Neuronal stem cell (in vitro differentiated cells): ENCODE measurements around the gene APIP.
A peak's percentile ranks its signal among the peaks of the same experiment; 100 is the strongest.
"Not testable (repeated sequence)": the region's sequence is repeated elsewhere in the genome, so short reads cannot be mapped to it uniquely, and the experiment has no call there.

Source experiments
- DNase-seq: peaks from one replicate; pipeline ENCODE4 v3.0.0-alpha.2; 2013; ENCODE audit warnings: low spot score
- H2AFZ ChIP-seq: one replicate; pipeline ENCODE4 v1.6.1; 2013; ENCODE audit warnings: mild to moderate bottlenecking, low read length, inconsistent platforms
- H2AK5ac ChIP-seq: 2 replicates; pipeline ENCODE4 v1.6.1; 2013; ENCODE audit warnings: low read depth, mild to moderate bottlenecking, inconsistent platforms, low read length, moderate library complexity, mixed read lengths
- H2BK120ac ChIP-seq: 2 replicates; pipeline ENCODE4 v1.6.1; 2013; ENCODE audit warnings: low read depth, mild to moderate bottlenecking, inconsistent platforms, low read length, moderate library complexity, mixed read lengths
- H2BK12ac ChIP-seq: one replicate; pipeline ENCODE4 v1.6.1; 2013; ENCODE audit warnings: low read length, inconsistent platforms
- H2BK15ac ChIP-seq: 2 replicates; pipeline ENCODE4 v1.6.1; 2013; ENCODE audit warnings: mild to moderate bottlenecking, low read length, inconsistent platforms, mixed read lengths
- H2BK5ac ChIP-seq: one replicate; pipeline ENCODE4 v1.6.1; 2013; ENCODE audit warnings: inconsistent platforms, mild to moderate bottlenecking, low read length, moderate library complexity
- H3K14ac ChIP-seq: one replicate; pipeline ENCODE4 v1.6.1; 2013; ENCODE audit warnings: low read length, inconsistent platforms
- H3K18ac ChIP-seq: 2 replicates; pipeline ENCODE4 v1.6.1; 2013; ENCODE audit warnings: low read length, inconsistent platforms
- H3K23ac ChIP-seq: 2 replicates; pipeline ENCODE4 v1.6.1; 2013; ENCODE audit warnings: low read depth, mild to moderate bottlenecking, mixed read lengths, low read length, inconsistent platforms; ENCODE audit not compliant: poor library complexity
- H3K27ac ChIP-seq: replicated peaks from 3 replicates; pipeline ENCODE4 v1.5.1; 2013; ENCODE audit warnings: low read length, inconsistent platforms
- H3K27me3 ChIP-seq, 3 experiments: 2 replicates each; pipeline ENCODE4 v1.6.1; 2013; ENCODE audit warnings: low read length in 3 of 3, mild to moderate bottlenecking in 2 of 3, inconsistent platforms in 1 of 3, low read depth in 1 of 3, mixed read lengths in 1 of 3, moderate library complexity in 1 of 3; ENCODE audit not compliant: control insufficient read depth in 3 of 3, insufficient read depth in 3 of 3
- H3K36me3 ChIP-seq, 2 donors: replicated peaks in 1 of 2; 2 replicates each; pipeline ENCODE4 v1.6.1; 2013; ENCODE audit warnings: low read length in 2 of 2; ENCODE audit not compliant: control insufficient read depth in 2 of 2, insufficient read depth in 2 of 2
- H3K4ac ChIP-seq: 2 replicates; pipeline ENCODE4 v1.6.1; 2013; ENCODE audit warnings: inconsistent platforms, mild to moderate bottlenecking, low read length, moderate library complexity
- H3K4me1 ChIP-seq, 2 donors: 1 replicate in 1 of 2; 2 replicates in 1 of 2; pipeline ENCODE4 v1.6.1; 2013; ENCODE audit warnings: low read length in 2 of 2, low read depth in 1 of 2; ENCODE audit not compliant: control insufficient read depth in 2 of 2, insufficient read depth in 1 of 2
- H3K4me2 ChIP-seq: one replicate; pipeline ENCODE4 v1.6.1; 2013; ENCODE audit warnings: mild to moderate bottlenecking, low read length, inconsistent platforms; ENCODE audit not compliant: insufficient read depth, poor library complexity, severe bottlenecking
- H3K4me3 ChIP-seq, 2 donors: 2 replicates each; pipeline ENCODE4 v1.5.1; 2013; ENCODE audit warnings: low read length in 2 of 2, mild to moderate bottlenecking in 2 of 2, inconsistent platforms in 1 of 2, moderate library complexity in 1 of 2
- H3K79me1 ChIP-seq: one replicate; pipeline ENCODE4 v1.6.1; 2013; ENCODE audit warnings: low read depth, mild to moderate bottlenecking, inconsistent platforms, low read length, moderate library complexity
- H3K9ac ChIP-seq: one replicate; pipeline ENCODE4 v1.6.1; 2013; ENCODE audit warnings: mild to moderate bottlenecking, low read depth, low read length, inconsistent platforms; ENCODE audit not compliant: poor library complexity
- H3K9me3 ChIP-seq, 2 donors: replicated peaks in 1 of 2; 2 replicates each; pipeline versions ENCODE3 to v1.6.1; 2013; ENCODE audit warnings: low read length in 2 of 2, mild to moderate bottlenecking in 2 of 2, inconsistent platforms in 1 of 2, low read depth in 1 of 2, mixed read lengths in 1 of 2, moderate library complexity in 1 of 2; ENCODE audit not compliant: control insufficient read depth in 2 of 2, insufficient read depth in 1 of 2
- H4K8ac ChIP-seq: one replicate; pipeline ENCODE4 v1.6.1; 2013; ENCODE audit warnings: low read depth, mild to moderate bottlenecking, inconsistent platforms, low read length, moderate library complexity
- H4K91ac ChIP-seq: one replicate; pipeline ENCODE4 v1.6.1; 2013; ENCODE audit warnings: low read length, low read depth, mild to moderate bottlenecking, inconsistent platforms; ENCODE audit not compliant: poor library complexity
- WGBS, 2 donors: extraction: QIAGEN DNeasy Blood & Tissue Kit; methylation state at CpG; one replicate each; pipeline ENCODE4 v1.1.7; 2013; ENCODE audit warnings: missing lambda C conversion rate in 2 of 2, mixed read lengths in 1 of 2; ENCODE audit not compliant: insufficient read length in 2 of 2, insufficient replicate concordance in 1 of 2; ENCODE audit errors: extremely low coverage in 2 of 2; 5-methylcytosine and 5-hydroxymethylcytosine counted together

APIP gene

DNA sequence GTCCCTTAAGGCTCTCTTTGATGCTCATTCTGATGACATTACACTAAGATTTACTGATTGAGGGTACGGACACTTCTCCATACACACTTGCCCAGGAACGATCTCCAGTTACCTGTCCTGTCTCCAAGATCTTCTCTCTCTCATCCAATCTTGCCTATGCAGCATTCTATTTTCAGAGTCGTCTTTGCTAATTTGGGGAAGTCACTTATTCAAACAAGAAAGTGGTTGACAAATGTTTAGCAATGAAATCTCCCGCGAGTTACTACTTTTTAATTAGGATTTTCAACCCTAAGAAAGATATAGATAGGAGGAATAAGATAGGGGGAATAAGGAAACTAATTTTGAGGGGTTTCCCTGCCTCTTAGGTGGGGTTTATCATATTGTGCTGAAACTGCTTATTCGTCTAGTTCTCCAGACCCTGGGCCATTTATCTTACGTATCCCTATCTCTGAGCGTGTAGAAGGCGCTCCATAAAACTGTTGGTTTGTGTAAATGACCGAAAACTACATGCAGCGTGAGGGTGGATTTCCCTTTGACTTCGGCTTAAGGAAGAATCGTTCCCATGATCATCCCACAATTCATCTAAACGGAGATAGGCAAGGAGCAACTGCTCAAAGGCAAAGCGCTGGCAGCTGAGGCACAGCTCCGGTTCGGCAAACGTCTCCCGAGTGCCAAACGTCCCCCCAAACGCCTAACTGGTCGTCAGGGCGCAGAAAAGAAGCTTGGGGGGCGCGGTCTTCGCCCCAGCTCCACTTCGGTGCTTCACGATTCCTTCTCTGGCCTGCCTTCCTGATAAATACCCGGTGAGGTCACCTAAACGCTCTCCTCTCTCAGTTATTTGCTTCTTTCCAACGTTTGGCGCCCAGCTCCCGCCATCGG is 804 bp downstream of the APIP start:
- Histone ChIP-seq H3K4ac (no peak overlapping the region), H2BK12ac (no peak overlapping the region), H2BK5ac (peak overlapping the region; percentile 84), H3K4me3 (peak overlapping the region; percentile 69 to 90), H2BK15ac (no peak overlapping the region), H4K91ac (no peak overlapping the region), H3K14ac (no peak overlapping the region), H3K23ac (peak overlapping the region; percentile 96), H3K36me3 (peaks cover 0 to 47% of the 10 kb centered on the region in 2 donors), H2AK5ac (peak overlapping the region; percentile 61), H3K4me2 (peak overlapping the region; percentile 63), H3K18ac (peak overlapping the region; percentile 99), H3K79me1 (peaks cover 2% of the 10 kb centered on the region), H3K9me3 (peaks cover 0 to 6% of the 10 kb centered on the region in 2 donors), H3K27me3 (no peaks in the 10 kb centered on the region), H3K9ac (peak overlapping the region; percentile 92), H3K4me1 (peaks cover 0 to 2% of the 10 kb centered on the region in 2 donors), H4K8ac (no peak overlapping the region), H3K27ac (peak overlapping the region; percentile 95), H2BK120ac (no peak overlapping the region), H2AFZ (peak overlapping the region; percentile 99)
- no CpG with 5 or more reads among the region's 34 CpGs for WGBS, 2 donors
- no peak for DNase-seq

- not testable (repeated sequence) for H2AFZ ChIP-seq, H4K8ac ChIP-seq, H2BK5ac ChIP-seq, H3K9me3 ChIP-seq, H3K23ac ChIP-seq, H4K91ac ChIP-seq, H3K14ac ChIP-seq, H3K18ac ChIP-seq, H3K4me1 ChIP-seq, H2BK15ac ChIP-seq, H3K27ac ChIP-seq, H2AK5ac ChIP-seq, H3K79me1 ChIP-seq, H3K4me2 ChIP-seq, H3K4ac ChIP-seq, H2BK120ac ChIP-seq, DNase-seq, H3K9ac ChIP-seq, H3K4me3 ChIP-seq, H2BK12ac ChIP-seq, H3K27me3 ChIP-seq
- no CpG with 5 or more reads among the region's 10 CpGs for WGBS, 2 donors
- H3K36me3 ChIP-seq, result peaks cover 0 to 42% of the 10 kb centered on the region in 2 donors
Measured at GRCh38 chr11:34913556-34913955, 2.6 kb downstream of the APIP start.

DNA sequence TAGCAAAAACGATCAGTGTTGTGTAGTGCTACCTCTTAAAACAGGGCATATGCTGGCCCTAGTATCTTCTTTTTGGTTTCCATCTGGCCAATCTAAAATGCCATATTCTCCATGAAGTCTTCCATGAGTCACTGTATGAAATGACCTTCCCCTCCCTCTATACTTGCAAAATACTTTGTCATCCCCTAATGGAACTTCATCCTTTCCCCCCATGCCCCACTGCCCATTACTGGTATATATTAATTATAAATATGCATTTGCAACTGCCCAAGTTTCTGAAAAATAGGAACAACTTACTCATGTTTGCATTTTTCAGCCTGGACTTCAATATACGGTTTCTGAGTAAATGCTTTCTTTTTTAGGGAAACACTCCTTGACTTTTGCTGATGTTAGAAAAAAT is 4.5 kb downstream of the APIP start:
- H3K4ac ChIP-seq, result no peak overlapping the region
- no peak overlapping the region for H3K14ac ChIP-seq
- H2BK15ac ChIP-seq, result no peak overlapping the region
- H3K4me2 ChIP-seq, result no peak overlapping the region
- H2BK5ac ChIP-seq, result no peak overlapping the region
- no peak overlapping the region for H3K9ac ChIP-seq
- H3K27ac ChIP-seq, result no peak overlapping the region
- H3K9me3 ChIP-seq, result peaks cover 0 to 6% of the 10 kb centered on the region in 2 donors
- H2AFZ ChIP-seq, result no peak overlapping the region
- H2BK12ac ChIP-seq, result no peak overlapping the region
- no peak overlapping the region for H4K91ac ChIP-seq
- WGBS, 2 donors, result no CpG with 5 or more reads among the region's 2 CpGs
- H3K36me3 ChIP-seq, result peaks cover 0 to 42% of the 10 kb centered on the region in 2 donors
- H3K4me1 ChIP-seq, result peaks cover 0 to 2% of the 10 kb centered on the region in 2 donors
- no peak overlapping the region for H3K4me3 ChIP-seq
- H3K27me3 ChIP-seq, result no peaks in the 10 kb centered on the region
- no peak overlapping the region for H2AK5ac ChIP-seq
- no peak for DNase-seq
- H3K23ac ChIP-seq, result no peak overlapping the region
- peaks cover 2% of the 10 kb centered on the region for H3K79me1 ChIP-seq
- no peak overlapping the region for H2BK120ac ChIP-seq
- no peak overlapping the region for H3K18ac ChIP-seq
- no peak overlapping the region for H4K8ac ChIP-seq

- H3K4me3 ChIP-seq, result no peak overlapping the region
- H4K91ac ChIP-seq, result no peak overlapping the region
- no peak overlapping the region for H3K4me2 ChIP-seq
- H3K79me1 ChIP-seq, result peaks cover 2% of the 10 kb centered on the region
- peaks cover 0 to 11% of the 10 kb centered on the region in 2 donors for H3K9me3 ChIP-seq
- no peaks in the 10 kb centered on the region for H3K27me3 ChIP-seq
- H3K27ac ChIP-seq, result no peak overlapping the region
- no peak overlapping the region for H3K9ac ChIP-seq
- H2BK5ac ChIP-seq, result no peak overlapping the region
- no peak overlapping the region for H2AK5ac ChIP-seq
- no peak overlapping the region for H2BK15ac ChIP-seq
- no peak overlapping the region for H2BK12ac ChIP-seq
- H3K36me3 ChIP-seq, result peaks cover 0 to 42% of the 10 kb centered on the region in 2 donors
- H3K14ac ChIP-seq, result no peak overlapping the region
- no peak overlapping the region for H2BK120ac ChIP-seq
- no peak overlapping the region for H2AFZ ChIP-seq
- 100% methylated on average over 1 of the region's 1 CpG; no CpG with 5 or more reads in 1 of the 2 donors for WGBS, 2 donors
- H3K4me1 ChIP-seq, result peaks cover 0 to 2% of the 10 kb centered on the region in 2 donors
- no peak overlapping the region for H4K8ac ChIP-seq
- H3K18ac ChIP-seq, result no peak overlapping the region
- DNase-seq, result no peak
- H3K4ac ChIP-seq, result no peak overlapping the region
- no peak overlapping the region for H3K23ac ChIP-seq
Measured at GRCh38 chr11:34910817-34911216, 5.4 kb downstream of the APIP start.
